Type B pancreatic cell (in vitro differentiated cells): ENCODE results near the gene TEDC2. TPM values are rescaled to one million over a fixed set of nuclear protein-coding genes. Genes with fewer than 3 reads are reported as not detected.

ENCODE experiments used
- DNase-seq: peaks from one replicate; pipeline ENCODE4 v3.0.0; 2021; ENCODE audit warnings: mixed read lengths; ENCODE audit not compliant: unreplicated experiment; ENCODE audit errors: extremely low spot score
- H3K27ac Mint-ChIP-seq: 2 replicates; pipeline ENCODE4 v1.8.0; 2021; ENCODE audit warnings: mild to moderate bottlenecking, mixed read lengths
- H3K27me3 Mint-ChIP-seq: 2 replicates; pipeline ENCODE4 v1.8.0; 2021; ENCODE audit warnings: mixed read lengths
- H3K36me3 Mint-ChIP-seq: 2 replicates; pipeline ENCODE4 v1.8.0; 2021; ENCODE audit warnings: mixed read lengths
- H3K4me1 Mint-ChIP-seq: one replicate; pipeline ENCODE4 v1.8.0; 2021; ENCODE audit warnings: mixed read lengths; ENCODE audit not compliant: unreplicated experiment
- H3K4me3 Mint-ChIP-seq: 2 replicates; pipeline ENCODE4 v1.8.0; 2021; ENCODE audit warnings: mild to moderate bottlenecking, mixed read lengths
- H3K9me3 Mint-ChIP-seq: 2 replicates; pipeline ENCODE4 v1.8.0; 2021; ENCODE audit warnings: mixed read lengths
- total RNA-seq: library from RNA; stranded (reverse); gene quantifications from 2 replicates; pipeline ENCODE4 v1.2.1, GENCODE V29; 2021; ENCODE audit warnings: low replicate concordance
- TF ChIP-seq, protein P1 (sequence below): fragments of 200-600 bp; sonication (generic); conservative IDR thresholded peaks from 2 replicates; pipeline ENCODE4 v1.5.0; 2021; ENCODE audit warnings: antibody characterized with exemption, mild to moderate bottlenecking

The TEDC2 gene
- total RNA-seq, 1 donor from 2014 or later, result 31.6 TPM

DNA sequence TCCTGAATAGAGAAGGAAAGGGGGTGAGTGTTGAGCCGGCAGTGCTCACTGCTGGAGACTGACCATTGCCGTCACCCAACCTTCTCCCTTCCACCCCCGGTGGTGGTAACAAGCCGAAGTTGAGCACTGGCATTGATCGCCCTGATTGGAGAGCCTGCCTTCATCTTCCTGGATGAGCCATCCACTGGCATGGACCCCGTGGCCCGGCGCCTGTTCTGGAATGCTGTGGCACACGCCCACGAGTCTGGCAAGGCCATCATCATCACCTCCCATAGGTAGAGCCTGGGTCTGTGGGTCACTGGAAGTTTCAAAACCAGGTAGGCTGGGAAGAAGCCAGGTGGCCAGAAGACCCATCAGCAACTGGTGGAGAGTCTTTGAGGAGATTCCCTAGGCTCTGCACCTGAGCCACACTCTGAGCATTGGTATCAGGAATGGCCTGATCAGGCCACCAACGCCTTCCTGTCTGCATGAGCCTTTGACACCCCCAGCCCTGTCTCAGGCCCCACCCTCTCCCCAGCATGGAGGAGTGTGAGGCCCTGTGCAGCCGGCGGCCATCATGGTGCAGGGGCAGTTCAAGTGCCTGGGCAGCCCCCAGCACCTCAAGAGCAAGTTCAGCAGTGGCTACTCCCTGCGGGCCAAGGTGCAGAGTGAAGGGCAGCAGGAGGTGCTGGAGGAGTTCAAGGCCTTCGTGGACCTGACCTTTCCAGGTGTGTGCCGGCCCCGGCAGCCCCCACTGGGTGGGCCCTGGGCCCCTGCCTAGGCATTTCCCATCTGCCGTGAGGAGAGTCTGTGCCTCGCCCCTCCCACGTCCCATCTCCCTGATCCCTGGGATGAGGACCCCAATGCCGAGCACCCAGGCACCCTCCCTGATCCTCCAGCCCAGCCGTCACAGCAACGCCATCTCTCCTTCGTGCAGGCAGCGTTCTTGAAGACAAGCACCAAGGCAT, 35.6 kb upstream of the TEDC2 start:
- Mint-ChIP-seq H3K9me3 (no peaks in the 10 kb centered on the region), H3K36me3 (no peaks in the 10 kb centered on the region), H3K27ac (no peak overlapping the region), H3K4me1 (peaks cover 9% of the 10 kb centered on the region), H3K27me3 (peaks cover 12% of the 10 kb centered on the region), H3K4me3 (no peak overlapping the region)
- DNase-seq, result no peak
- TF ChIP-seq, protein P1, sequence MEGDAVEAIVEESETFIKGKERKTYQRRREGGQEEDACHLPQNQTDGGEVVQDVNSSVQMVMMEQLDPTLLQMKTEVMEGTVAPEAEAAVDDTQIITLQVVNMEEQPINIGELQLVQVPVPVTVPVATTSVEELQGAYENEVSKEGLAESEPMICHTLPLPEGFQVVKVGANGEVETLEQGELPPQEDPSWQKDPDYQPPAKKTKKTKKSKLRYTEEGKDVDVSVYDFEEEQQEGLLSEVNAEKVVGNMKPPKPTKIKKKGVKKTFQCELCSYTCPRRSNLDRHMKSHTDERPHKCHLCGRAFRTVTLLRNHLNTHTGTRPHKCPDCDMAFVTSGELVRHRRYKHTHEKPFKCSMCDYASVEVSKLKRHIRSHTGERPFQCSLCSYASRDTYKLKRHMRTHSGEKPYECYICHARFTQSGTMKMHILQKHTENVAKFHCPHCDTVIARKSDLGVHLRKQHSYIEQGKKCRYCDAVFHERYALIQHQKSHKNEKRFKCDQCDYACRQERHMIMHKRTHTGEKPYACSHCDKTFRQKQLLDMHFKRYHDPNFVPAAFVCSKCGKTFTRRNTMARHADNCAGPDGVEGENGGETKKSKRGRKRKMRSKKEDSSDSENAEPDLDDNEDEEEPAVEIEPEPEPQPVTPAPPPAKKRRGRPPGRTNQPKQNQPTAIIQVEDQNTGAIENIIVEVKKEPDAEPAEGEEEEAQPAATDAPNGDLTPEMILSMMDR, result no peak

DNA sequence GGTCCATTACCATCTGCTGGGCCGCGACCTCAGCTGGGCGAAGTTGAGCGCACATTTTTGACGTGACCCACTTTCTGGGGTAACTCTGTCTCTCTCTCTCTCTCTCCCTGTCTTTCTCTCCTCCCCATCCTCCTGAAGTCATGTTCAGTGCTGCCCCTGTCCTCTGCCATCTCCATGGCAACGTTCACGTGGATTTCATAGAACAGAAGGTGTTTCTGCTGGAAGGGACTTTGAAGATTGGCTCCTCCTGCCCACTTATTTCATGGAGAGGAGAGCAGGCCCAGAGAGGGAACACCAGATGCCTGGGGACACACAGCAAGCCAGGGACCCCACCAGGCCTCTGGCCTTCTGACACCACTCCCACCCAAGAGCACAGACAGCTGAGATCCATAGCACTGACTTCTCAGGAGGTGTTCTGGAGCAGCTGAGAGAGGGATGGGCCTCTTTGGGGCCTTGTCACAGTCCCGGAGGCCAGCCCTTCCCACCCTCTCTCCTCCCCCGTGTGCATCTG, 34.8 kb upstream of the TEDC2 start:
- H3K4me3 Mint-ChIP-seq, result no peak overlapping the region
- H3K27me3 Mint-ChIP-seq, result peaks cover 11% of the 10 kb centered on the region
- TF ChIP-seq, protein P1, result no peak
- no peak for DNase-seq
- peaks cover under 1% of the 10 kb centered on the region for H3K36me3 Mint-ChIP-seq
- H3K9me3 Mint-ChIP-seq, result no peaks in the 10 kb centered on the region
- no peak overlapping the region for H3K27ac Mint-ChIP-seq
- H3K4me1 Mint-ChIP-seq, result peaks cover 12% of the 10 kb centered on the region

DNA sequence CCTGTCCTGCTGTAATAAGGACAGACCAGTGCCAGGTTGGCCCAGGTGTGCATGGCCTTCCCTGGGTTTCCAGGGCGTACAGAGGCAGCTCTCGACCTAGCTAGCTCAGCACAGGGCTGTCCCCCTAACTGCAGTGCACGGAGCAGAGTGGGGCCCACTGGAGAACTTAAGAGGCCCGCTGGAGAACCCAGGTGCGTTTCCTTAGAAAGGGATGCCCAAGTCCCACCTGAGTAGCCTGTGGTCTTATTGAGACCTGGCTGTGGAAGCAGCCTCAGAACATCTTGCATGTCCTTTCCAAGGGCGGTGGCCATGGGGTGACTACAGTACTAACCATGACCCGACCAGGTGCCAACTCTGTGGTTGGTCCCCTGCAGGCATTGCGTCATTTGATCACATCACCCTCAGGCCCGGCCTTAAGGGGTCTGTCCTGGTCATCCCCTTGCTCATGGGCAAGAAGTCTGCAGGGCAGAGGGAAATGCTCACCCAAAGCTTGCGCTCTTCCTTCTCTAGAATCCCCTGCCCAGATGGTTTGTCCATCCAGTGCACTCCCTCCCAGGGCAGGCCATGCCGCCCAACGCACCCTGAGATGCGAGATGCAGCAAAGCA, 34.0 kb upstream of the TEDC2 start:
- H3K9me3 Mint-ChIP-seq, result no peaks in the 10 kb centered on the region
- peaks cover 4% of the 10 kb centered on the region for H3K36me3 Mint-ChIP-seq
- TF ChIP-seq, protein P1, result no peak
- H3K4me3 Mint-ChIP-seq, result no peak overlapping the region
- peaks cover 5% of the 10 kb centered on the region for H3K27me3 Mint-ChIP-seq
- no peak for DNase-seq
- H3K4me1 Mint-ChIP-seq, result peaks cover 21% of the 10 kb centered on the region
- no peak overlapping the region for H3K27ac Mint-ChIP-seq

DNA sequence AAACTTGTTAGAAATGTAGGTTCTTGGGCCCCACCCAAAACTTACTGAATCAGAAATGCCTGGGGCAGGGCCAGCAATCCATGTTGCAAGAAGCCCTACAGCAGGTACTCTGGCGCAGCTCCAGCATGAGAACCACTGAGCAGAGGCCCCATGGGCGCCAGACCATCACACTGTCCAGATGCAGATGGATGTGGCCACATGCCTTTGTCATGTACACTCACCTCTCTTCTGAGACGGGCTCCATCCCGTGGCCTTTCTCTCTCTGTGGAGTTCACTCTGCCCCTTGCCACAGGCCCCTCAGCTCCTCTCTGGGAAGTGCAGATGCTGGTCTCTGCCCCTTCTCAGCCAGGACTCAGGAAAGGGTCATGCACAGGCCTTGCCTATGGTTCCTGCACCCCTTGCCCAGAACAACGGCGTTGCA, 33.0 kb upstream of the TEDC2 start:
- peaks cover 22% of the 10 kb centered on the region for H3K4me1 Mint-ChIP-seq
- H3K36me3 Mint-ChIP-seq, result peaks cover 4% of the 10 kb centered on the region
- no peaks in the 10 kb centered on the region for H3K9me3 Mint-ChIP-seq
- no peak overlapping the region for H3K27ac Mint-ChIP-seq
- no peaks in the 10 kb centered on the region for H3K27me3 Mint-ChIP-seq
- TF ChIP-seq, protein P1, result no peak
- H3K4me3 Mint-ChIP-seq, result no peak overlapping the region
- DNase-seq, result no peak

DNA sequence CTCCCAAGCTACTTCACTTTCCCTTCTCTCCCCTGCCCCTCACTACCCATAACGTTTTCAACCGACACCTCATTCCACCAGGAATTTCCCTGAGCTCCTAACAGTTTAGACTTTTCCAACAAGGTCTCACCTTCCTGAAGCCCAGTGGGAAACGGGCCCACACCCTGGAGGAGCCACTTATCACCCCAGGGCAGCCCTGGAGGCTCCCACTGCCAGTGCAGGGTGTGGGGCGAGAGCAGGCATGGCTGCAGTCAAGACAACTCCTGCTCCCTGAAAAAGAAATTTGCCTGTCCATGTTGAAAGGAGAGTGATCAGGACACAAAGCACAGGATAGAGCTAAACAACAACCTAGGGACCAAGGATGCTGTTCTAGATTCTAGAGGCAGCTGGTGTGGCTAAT, 32.4 kb upstream of the TEDC2 start:
- no peak for DNase-seq
- Mint-ChIP-seq H3K4me1 (peaks cover 22% of the 10 kb centered on the region), H3K27me3 (no peaks in the 10 kb centered on the region), H3K9me3 (no peaks in the 10 kb centered on the region), H3K36me3 (peaks cover 4% of the 10 kb centered on the region), H3K27ac (peak overlapping the region; percentile 66), H3K4me3 (peak overlapping the region; percentile 91)
- TF ChIP-seq, protein P1, result no peak
